ENCODE results near the gene VTCN1.

DNA sequence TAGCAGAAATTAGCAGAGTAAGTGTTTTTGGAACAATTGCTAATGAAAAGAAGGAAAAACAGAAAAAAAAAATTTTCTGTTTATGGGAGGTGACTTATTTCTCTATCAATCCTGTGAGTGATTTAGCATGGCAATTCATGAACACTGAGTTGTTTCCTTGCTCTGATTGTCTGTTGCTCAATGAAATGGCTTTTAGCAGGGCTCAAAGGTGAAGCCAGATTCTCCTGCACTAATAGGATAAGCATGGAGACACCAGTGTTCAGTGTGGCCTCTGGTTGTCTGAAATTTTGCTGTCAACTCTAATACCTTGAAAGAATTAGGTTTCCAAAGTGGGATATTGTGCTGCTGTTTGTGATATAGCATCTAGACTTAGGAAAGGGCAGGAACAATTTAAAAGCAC lies 105.0 kb downstream of the VTCN1 start:
- TF ChIP-seq, protein P1, sequence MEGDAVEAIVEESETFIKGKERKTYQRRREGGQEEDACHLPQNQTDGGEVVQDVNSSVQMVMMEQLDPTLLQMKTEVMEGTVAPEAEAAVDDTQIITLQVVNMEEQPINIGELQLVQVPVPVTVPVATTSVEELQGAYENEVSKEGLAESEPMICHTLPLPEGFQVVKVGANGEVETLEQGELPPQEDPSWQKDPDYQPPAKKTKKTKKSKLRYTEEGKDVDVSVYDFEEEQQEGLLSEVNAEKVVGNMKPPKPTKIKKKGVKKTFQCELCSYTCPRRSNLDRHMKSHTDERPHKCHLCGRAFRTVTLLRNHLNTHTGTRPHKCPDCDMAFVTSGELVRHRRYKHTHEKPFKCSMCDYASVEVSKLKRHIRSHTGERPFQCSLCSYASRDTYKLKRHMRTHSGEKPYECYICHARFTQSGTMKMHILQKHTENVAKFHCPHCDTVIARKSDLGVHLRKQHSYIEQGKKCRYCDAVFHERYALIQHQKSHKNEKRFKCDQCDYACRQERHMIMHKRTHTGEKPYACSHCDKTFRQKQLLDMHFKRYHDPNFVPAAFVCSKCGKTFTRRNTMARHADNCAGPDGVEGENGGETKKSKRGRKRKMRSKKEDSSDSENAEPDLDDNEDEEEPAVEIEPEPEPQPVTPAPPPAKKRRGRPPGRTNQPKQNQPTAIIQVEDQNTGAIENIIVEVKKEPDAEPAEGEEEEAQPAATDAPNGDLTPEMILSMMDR (IDR thresholded peaks at IDR 0.05): no peak
- TF ChIP-seq POLR2A (IDR thresholded peaks at IDR 0.05; ENCODE audit: low read length): no peak
- TF ChIP-seq NFE2L2 (conservative IDR thresholded peaks at IDR 0.05; ENCODE audit: low read length): no peak

Data from A549 (cell line).